Ovary (tissue), 9 donors: ENCODE measurements around the gene MS4A13. TPM values are rescaled to one million over a fixed set of nuclear protein-coding genes. Genes with fewer than 3 reads are reported as not detected.
"Not testable (repeated sequence)": the region's sequence is repeated elsewhere in the genome, so short reads cannot be mapped to it uniquely, and the experiment has no call there.

Experiments used
- DNase-seq, 5 donors: peaks; one replicate each; pipeline ENCODE4 v3.0.0-alpha.2; 2019 to 2020
- H3K27ac ChIP-seq, 2 donors: fragments of 200-600 bp; one replicate each; pipeline versions ENCODE4 v1.5.1 to v1.8.0; 2019 to 2022
- H3K27me3 ChIP-seq: fragments of 200-600 bp; one replicate; pipeline ENCODE4 v1.8.0; 2022
- H3K36me3 ChIP-seq: fragments of 200-600 bp; sonication (generic); one replicate; pipeline ENCODE4 v1.5.1; 2019
- H3K4me1 ChIP-seq: one replicate; pipeline ENCODE4 v1.8.1; 2013; ENCODE audit warnings: mild to moderate bottlenecking, moderate library complexity; ENCODE audit not compliant: insufficient read depth
- H3K4me3 ChIP-seq: fragments of 200-600 bp; sonication (generic); one replicate; pipeline ENCODE4 v1.5.1; 2017
- H3K9me3 ChIP-seq, 2 donors: fragments of 200-600 bp in 1 of 2; sonication (generic) in 1 of 2; one replicate each; pipeline versions ENCODE4 v1.5.1 to v1.8.1; 2013 to 2019; ENCODE audit warnings: mild to moderate bottlenecking in 1 of 2, moderate library complexity in 1 of 2
- EP300 ChIP-seq: sonication (generic); formaldehyde crosslinking; IDR thresholded peaks from one replicate; pipeline ENCODE4 v1.6.1; 2017; ENCODE audit warnings: antibody characterized with exemption
- POLR2A ChIP-seq: fragments of 450-650 bp; IDR thresholded peaks from one replicate; pipeline ENCODE4 v1.6.1; 2017; ENCODE audit warnings: antibody characterized with exemption, mild to moderate bottlenecking, moderate library complexity
- WGBS, 3 donors: extraction: QIAGEN DNeasy Blood & Tissue Kit in 1 of 3; methylation state at CpG; one replicate each; pipeline versions ENCODE4 v1.1.5 to v1.1.7; 2013 to 2017; 5-methylcytosine and 5-hydroxymethylcytosine counted together
- intact Hi-C, 4 donors: fragments of 100-400 bp; cut with DNase I; formaldehyde crosslinking; loops; one replicate each; pipeline versions ENCODE4 v1.11.0 to v1.15.1; 2022 to 2023
- polyA plus RNA-seq, 2 donors: library from polyadenylated mRNA; stranded (reverse); fragments of 200-250 nt in 1 of 2; fragments of 350-450 nt in 1 of 2; fragmentation: Illumina TruSeq in 1 of 2; extraction: RNeasy Lipid Tissue Mini Kit (QIAGEN cat#74804) in 1 of 2; gene quantifications; one replicate each; pipeline ENCODE4 v1.2.3, GENCODE V29; 2013 to 2014
- total RNA-seq, 7 donors: library from RNA; depleted of rRNA in 2 of 7; stranded (reverse); fragments of >200 nt in 2 of 7; fragmentation: NEBNext Ultra II Directional in 3 of 7; extraction: Animal tissue kit (Norgen Biotek cat#: 25700) in 3 of 7; gene quantifications; one replicate each; pipeline versions ENCODE4 v1.1.0 to v1.2.4, GENCODE V29; 2016 to 2023
- TF ChIP-seq, protein P1 (sequence below), 3 donors: fragments of 450-650 bp in 2 of 3; fragments of 200-600 bp in 1 of 3; IDR thresholded peaks; one replicate each; pipeline versions ENCODE4 v1.5.1 to v1.8.0; 2016 to 2022; ENCODE audit warnings: antibody characterized with exemption in 3 of 3, mild to moderate bottlenecking in 1 of 3
- donor health status: DM: no; HTN: no; CAD: no; lungs with moderate emphysema.
- donor health status: DM: no; HTN: no; CAD: no.
- donor health status: Bipolar disorder and iron deficiency.
- donor health status: DM: yes; HTN: yes; CAD: no.
- donor health status: DM: no; HTN: no; CAD: no.
- donor health status: DM: yes; HTN: yes; CAD: no.

The MS4A13 gene
- total and polyA plus RNA-seq, 9 donors, result not detected

DNA sequence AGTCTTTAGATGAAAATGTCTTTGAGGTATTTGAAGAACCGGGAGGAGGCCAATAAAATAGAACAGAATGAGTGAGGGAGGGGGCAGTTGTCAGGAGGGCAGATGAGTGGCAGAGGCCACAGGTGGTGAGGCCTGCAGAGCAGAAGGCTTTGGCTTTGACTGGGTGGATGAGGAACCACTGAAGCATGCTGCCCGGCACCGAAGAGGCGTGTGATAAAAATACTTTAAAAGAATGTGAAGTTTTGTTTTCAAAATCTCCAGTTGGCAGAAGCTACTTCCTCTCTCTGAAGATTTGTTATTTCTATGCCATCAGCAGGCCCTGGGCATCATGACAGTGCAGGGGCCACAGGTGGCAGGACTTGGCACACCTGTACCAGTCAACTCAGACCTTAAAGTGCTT is 16.3 kb upstream of the MS4A13 start:
- intact Hi-C loops, result no loop called here
- no peaks in the 10 kb centered on the region for H3K9me3 ChIP-seq
- no peaks in the 10 kb centered on the region for H3K36me3 ChIP-seq
- H3K27ac ChIP-seq, result no peak overlapping the region
- TF ChIP-seq POLR2A (no peak), EP300 (no peak)
- TF ChIP-seq, protein P1, sequence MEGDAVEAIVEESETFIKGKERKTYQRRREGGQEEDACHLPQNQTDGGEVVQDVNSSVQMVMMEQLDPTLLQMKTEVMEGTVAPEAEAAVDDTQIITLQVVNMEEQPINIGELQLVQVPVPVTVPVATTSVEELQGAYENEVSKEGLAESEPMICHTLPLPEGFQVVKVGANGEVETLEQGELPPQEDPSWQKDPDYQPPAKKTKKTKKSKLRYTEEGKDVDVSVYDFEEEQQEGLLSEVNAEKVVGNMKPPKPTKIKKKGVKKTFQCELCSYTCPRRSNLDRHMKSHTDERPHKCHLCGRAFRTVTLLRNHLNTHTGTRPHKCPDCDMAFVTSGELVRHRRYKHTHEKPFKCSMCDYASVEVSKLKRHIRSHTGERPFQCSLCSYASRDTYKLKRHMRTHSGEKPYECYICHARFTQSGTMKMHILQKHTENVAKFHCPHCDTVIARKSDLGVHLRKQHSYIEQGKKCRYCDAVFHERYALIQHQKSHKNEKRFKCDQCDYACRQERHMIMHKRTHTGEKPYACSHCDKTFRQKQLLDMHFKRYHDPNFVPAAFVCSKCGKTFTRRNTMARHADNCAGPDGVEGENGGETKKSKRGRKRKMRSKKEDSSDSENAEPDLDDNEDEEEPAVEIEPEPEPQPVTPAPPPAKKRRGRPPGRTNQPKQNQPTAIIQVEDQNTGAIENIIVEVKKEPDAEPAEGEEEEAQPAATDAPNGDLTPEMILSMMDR (IDR thresholded peaks at IDR 0.05), result no peak
- H3K4me1 ChIP-seq, result no peaks in the 10 kb centered on the region
- H3K4me3 ChIP-seq, result no peak overlapping the region
- H3K27me3 ChIP-seq, result no peaks in the 10 kb centered on the region
- WGBS, 3 donors, result 52 to 61% (median 57%) methylated on average over 4 of the region's 4 CpGs
- no peak for DNase-seq

DNA sequence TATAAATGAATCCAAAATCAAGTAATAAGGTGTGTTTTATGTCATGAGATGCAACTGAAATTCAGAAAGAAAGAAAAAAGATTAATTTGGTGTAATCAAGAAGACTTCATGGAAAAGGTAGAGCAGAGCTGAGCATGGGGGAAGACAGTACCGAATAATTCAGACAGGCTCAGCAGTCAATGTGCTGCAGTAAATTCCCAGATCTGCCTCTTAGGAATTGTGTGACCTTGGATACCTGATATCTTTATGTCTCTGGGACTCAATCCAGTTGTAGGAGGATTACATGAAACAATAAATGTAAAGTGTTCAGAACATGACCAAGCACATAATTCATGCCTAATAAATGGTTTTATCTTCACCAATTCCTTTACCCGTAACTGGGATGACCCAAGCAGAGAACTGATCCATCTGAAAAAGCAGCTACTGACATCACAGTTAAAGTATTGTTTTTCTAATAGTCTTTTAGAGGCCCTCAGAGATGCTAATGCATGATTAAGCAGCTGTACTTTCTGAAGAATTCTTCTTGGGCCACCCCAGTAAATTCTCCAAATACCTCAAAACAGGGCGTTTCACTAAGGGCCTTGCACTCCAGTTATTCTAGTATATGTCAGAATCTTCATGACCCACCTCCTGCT is 14.8 kb upstream of the MS4A13 start:
- H3K36me3 ChIP-seq, result no peaks in the 10 kb centered on the region
- no peak for DNase-seq
- WGBS, 3 donors, result 19 to 29% (median 26%) methylated on average over 3 of the region's 3 CpGs
- H3K4me1 ChIP-seq, result no peaks in the 10 kb centered on the region
- H3K4me3 ChIP-seq, result no peak overlapping the region
- TF ChIP-seq EP300 (no peak), POLR2A (no peak)
- TF ChIP-seq, protein P1 (IDR thresholded peaks at IDR 0.05), result no peak
- no peaks in the 10 kb centered on the region for H3K9me3 ChIP-seq
- H3K27me3 ChIP-seq, result no peaks in the 10 kb centered on the region
- H3K27ac ChIP-seq, result no peak overlapping the region
- intact Hi-C loops, result no loop called here

DNA sequence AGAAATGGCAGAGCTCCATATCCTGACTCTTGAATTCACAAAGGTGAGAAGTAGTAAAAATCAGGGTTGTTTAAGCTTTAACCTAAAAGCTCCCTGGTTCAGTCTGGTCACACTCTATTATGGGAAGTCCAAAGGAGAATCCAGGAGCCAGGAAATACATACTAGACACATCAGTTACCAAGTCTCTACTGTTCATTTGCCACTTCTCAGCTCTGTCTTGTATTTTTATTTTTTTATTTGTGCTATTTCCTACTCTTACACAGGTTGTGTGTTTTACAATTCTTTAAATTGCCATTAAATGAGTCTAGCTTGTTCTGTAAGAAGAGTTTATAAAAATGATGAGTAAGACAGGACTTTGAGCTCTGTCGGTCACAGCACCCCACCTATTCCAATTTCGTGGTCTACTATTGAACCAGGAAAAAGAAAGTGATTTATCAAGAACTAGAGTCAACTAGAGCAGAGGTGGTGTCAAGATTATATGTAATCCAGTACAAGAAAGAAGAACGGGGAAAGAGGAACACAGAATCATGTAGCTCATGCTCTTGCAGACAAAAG is 12.9 kb upstream of the MS4A13 start:
- Histone ChIP-seq H3K4me3 (no peak overlapping the region), H3K27ac (no peak overlapping the region), H3K36me3 (no peaks in the 10 kb centered on the region), H3K9me3 (no peaks in the 10 kb centered on the region), H3K4me1 (no peaks in the 10 kb centered on the region), H3K27me3 (no peaks in the 10 kb centered on the region)
- DNase-seq, result no peak
- intact Hi-C loops, result no loop called here
- TF ChIP-seq EP300 (no peak), POLR2A (no peak)
- TF ChIP-seq, protein P1 (IDR thresholded peaks at IDR 0.05), result no peak
- WGBS, 3 donors, result 75 to 86% (median 81%) methylated on average over 3 of the region's 3 CpGs

DNA sequence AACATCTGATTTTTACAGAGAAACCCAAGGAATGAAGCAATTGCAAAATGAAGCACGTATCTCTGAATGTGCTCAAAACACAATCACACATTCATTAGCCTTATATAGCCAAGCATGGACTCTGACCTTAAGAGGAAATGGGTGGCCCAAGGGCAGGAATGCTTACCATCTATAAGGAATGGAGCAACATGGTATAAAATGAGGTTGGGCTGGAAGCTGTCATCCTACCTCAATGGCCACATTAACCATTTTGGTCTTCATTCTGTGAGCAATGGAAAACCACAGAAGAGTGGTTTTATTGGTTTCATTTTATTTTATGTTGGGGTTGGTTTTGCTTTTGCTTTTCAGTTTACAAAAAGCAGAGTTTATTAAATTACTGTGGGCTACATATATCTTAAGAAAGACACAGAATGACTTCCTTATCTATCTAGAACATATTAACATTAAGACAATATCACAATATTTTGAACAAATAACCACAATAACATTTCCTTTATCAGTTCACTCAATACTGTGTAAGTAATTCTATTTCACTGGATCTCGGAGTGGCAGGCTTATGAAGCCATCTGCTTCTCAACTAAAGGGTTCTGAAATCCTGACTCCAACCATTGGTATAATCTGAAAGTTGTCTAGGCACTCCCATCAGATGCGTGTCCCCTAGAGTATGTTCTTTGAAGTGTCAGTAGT is 10.8 kb upstream of the MS4A13 start:
- intact Hi-C loops, result no loop called here
- no peak for DNase-seq
- TF ChIP-seq EP300 (no peak), POLR2A (no peak)
- TF ChIP-seq, protein P1 (IDR thresholded peaks at IDR 0.05), result no peak
- Histone ChIP-seq H3K9me3 (no peaks in the 10 kb centered on the region), H3K4me3 (no peak overlapping the region), H3K36me3 (no peaks in the 10 kb centered on the region), H3K27ac (no peak overlapping the region), H3K4me1 (no peaks in the 10 kb centered on the region), H3K27me3 (no peaks in the 10 kb centered on the region)
- WGBS, 3 donors, result 50 to 72% (median 53%) methylated on average over 3 of the region's 3 CpGs

DNA sequence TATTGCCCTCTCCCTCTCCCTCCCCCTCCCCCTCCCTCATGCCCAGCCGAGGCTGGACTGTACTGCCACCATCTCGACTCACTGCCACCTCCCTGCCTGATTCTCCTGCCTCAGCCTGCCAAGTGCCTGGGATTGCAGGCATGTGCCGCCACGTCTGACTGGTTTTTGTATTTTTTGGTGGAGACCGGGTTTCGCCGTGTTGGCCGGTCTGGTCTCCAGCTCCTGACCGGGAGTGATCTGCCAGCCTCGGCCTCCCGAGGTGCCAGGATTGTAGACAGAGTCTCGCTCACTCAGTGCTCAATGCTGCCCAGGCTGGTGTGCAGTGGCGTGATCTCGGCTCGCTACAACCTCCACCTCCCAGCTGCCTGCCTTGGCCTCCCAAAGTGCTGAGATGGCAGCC is 5.6 kb upstream of the MS4A13 start:
- H3K36me3 ChIP-seq, H3K9me3 ChIP-seq, intact Hi-C loops, H3K4me1 ChIP-seq, H3K27me3 ChIP-seq, DNase-seq, H3K4me3 ChIP-seq, H3K27ac ChIP-seq: not testable (repeated sequence)
- 80 to 82% (median 81%) methylated on average over 15 of the region's 15 CpGs for WGBS, 3 donors

DNA sequence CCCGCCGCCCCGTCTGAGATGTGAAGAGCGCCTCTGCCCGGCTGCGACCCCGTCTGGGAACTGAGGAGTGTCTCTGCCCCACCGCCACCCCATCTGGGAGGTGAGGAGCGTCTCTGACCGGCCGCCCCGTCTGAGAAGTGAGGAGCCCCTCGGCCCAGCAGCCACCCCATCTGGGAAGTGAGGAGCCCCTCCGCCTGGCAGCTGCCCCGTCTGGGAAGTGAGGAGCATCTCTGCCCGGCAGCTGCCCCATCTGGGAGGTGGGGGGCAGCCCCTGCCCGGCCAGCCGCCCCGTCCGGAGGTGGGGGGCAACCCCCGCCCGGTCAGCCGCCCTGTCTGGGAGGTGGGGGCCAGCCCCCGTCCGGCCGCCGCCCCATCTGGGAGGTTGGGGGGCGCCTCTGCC is 5.0 kb upstream of the MS4A13 start:
- H3K4me3 ChIP-seq, intact Hi-C loops, H3K36me3 ChIP-seq, H3K27me3 ChIP-seq, H3K27ac ChIP-seq, DNase-seq, H3K9me3 ChIP-seq, H3K4me1 ChIP-seq: not testable (repeated sequence)
- WGBS, 3 donors, result 88 to 96% (median 94%) methylated on average over 14 to 28 of the region's 28 CpGs
